ENCODE measurements around the gene GALNS. TPM values are rescaled to one million over a fixed set of nuclear protein-coding genes. Genes with fewer than 3 reads are reported as not detected.

Gene GALNS
- total RNA-seq, 1 donor from 2014 or later, result 24.7 TPM

GRCh38 chr16:88814144-88814502, 42.6 kb downstream of the GALNS start:
- TF ChIP-seq CTCF (IDR thresholded peaks at IDR 0.05; ENCODE audit: unreplicated experiment), result no peak
- H3K27me3 Mint-ChIP-seq (ENCODE audit: unreplicated experiment), result peaks cover 3% of the 10 kb centered on the region
- DNase-seq (ENCODE audit: low spot score), result no peak
- no peaks in the 10 kb centered on the region for H3K4me1 Mint-ChIP-seq (ENCODE audit: unreplicated experiment)
- no peak overlapping the region for H3K27ac Mint-ChIP-seq (ENCODE audit: unreplicated experiment)
- peak overlapping the region; percentile 37 for H3K4me3 Mint-ChIP-seq (ENCODE audit: unreplicated experiment)
- no peaks in the 10 kb centered on the region for H3K9me3 Mint-ChIP-seq (ENCODE audit: unreplicated experiment)
- H3K36me3 Mint-ChIP-seq (ENCODE audit: low read depth, unreplicated experiment), result no peaks in the 10 kb centered on the region

- TF ChIP-seq CTCF (IDR thresholded peaks at IDR 0.05; ENCODE audit: unreplicated experiment), result no peak
- Mint-ChIP-seq H3K27ac (ENCODE audit: unreplicated experiment) (no peak overlapping the region), H3K9me3 (ENCODE audit: unreplicated experiment) (no peaks in the 10 kb centered on the region), H3K27me3 (ENCODE audit: unreplicated experiment) (peaks cover 3% of the 10 kb centered on the region), H3K36me3 (ENCODE audit: low read depth, unreplicated experiment) (no peaks in the 10 kb centered on the region), H3K4me1 (ENCODE audit: unreplicated experiment) (no peaks in the 10 kb centered on the region), H3K4me3 (ENCODE audit: unreplicated experiment) (peak overlapping the region; percentile 37)
- no peak for DNase-seq (ENCODE audit: low spot score)
Measured at GRCh38 chr16:88813269-88814143, 43.2 kb downstream of the GALNS start.

- Mint-ChIP-seq H3K4me1 (ENCODE audit: unreplicated experiment) (no peaks in the 10 kb centered on the region), H3K4me3 (ENCODE audit: unreplicated experiment) (peak overlapping the region; percentile 65), H3K27me3 (ENCODE audit: unreplicated experiment) (peaks cover 6% of the 10 kb centered on the region), H3K27ac (ENCODE audit: unreplicated experiment) (no peak overlapping the region), H3K9me3 (ENCODE audit: unreplicated experiment) (no peaks in the 10 kb centered on the region), H3K36me3 (ENCODE audit: low read depth, unreplicated experiment) (no peaks in the 10 kb centered on the region)
- TF ChIP-seq CTCF (IDR thresholded peaks at IDR 0.05; ENCODE audit: unreplicated experiment), result peak; percentile 16
- no peak for DNase-seq (ENCODE audit: low spot score)
Measured at GRCh38 chr16:88812513-88813268, 44.1 kb downstream of the GALNS start.

- TF ChIP-seq CTCF (IDR thresholded peaks at IDR 0.05; ENCODE audit: unreplicated experiment), result no peak
- Mint-ChIP-seq H3K27ac (ENCODE audit: unreplicated experiment) (no peak within 1 kb of the TSS), H3K4me3 (ENCODE audit: unreplicated experiment) (peak within 1 kb of the TSS; percentile 89), H3K9me3 (ENCODE audit: unreplicated experiment) (no peaks in the 10 kb centered on the region), H3K36me3 (ENCODE audit: low read depth, unreplicated experiment) (no peaks in the 10 kb centered on the region), H3K4me1 (ENCODE audit: unreplicated experiment) (no peaks in the 10 kb centered on the region), H3K27me3 (ENCODE audit: unreplicated experiment) (peaks cover 6% of the 10 kb centered on the region)
- DNase-seq (ENCODE audit: low spot score), result peak; percentile 97
Measured at GRCh38 chr16:88811769-88812512, 44.8 kb downstream of the GALNS start, which contains the start of gene APRT. Gene APRT (minus strand): TSS chr16:88811928. CDS start chr16:88811899, 29 bp downstream.

Data from endothelial cell (in vitro differentiated cells).